Neural cell (in vitro differentiated cells): Measurements from ENCODE around the gene B3GAT2. TPM values are rescaled to one million over a fixed set of nuclear protein-coding genes. Genes with fewer than 3 reads are reported as not detected.

Experiments used
- H2AFZ ChIP-seq: fragments of 200-600, 300-800 bp; sonication (generic), shearing (Covaris generic); 2 replicates; pipeline ENCODE4 v1.6.0; 2014; ENCODE audit warnings: low read depth, mild to moderate bottlenecking, antibody characterized with exemption, low read length, moderate library complexity
- H3F3A ChIP-seq: fragments of 200-600 bp; shearing (Covaris generic); 2 replicates; pipeline ENCODE4 v1.6.1; 2016; ENCODE audit warnings: mild to moderate bottlenecking, moderate library complexity, mixed read lengths, antibody characterized with exemption, low read length; ENCODE audit not compliant: insufficient read depth, poor library complexity, severe bottlenecking
- H3K27ac ChIP-seq: fragments of 200-600, 300-800 bp; sonication (generic), shearing (Covaris generic); 2 replicates; pipeline ENCODE4 v1.5.1; 2014; ENCODE audit warnings: mild to moderate bottlenecking, low read length, moderate library complexity
- H3K27me3 ChIP-seq: fragments of 300-800, 200-600 bp; sonication (generic), shearing (Covaris generic); 2 replicates; pipeline ENCODE4 v1.6.0; 2014; ENCODE audit warnings: mild to moderate bottlenecking, low read depth, low read length, moderate library complexity; ENCODE audit not compliant: insufficient read depth
- H3K36me3 ChIP-seq: fragments of 300-800, 200-600 bp; sonication (generic), shearing (Covaris generic); 2 replicates; pipeline ENCODE4 v1.5.1; 2014; ENCODE audit warnings: mild to moderate bottlenecking, antibody characterized with exemption, low read length, moderate library complexity; ENCODE audit not compliant: insufficient read depth
- H3K4me2 ChIP-seq: fragments of 300-800, 200-600 bp; sonication (generic), shearing (Covaris generic); 2 replicates; pipeline ENCODE4 v1.6.0; 2014; ENCODE audit warnings: mild to moderate bottlenecking, low read length
- H3K4me3 ChIP-seq: fragments of 300-800, 200-600 bp; sonication (generic), shearing (Covaris generic); 2 replicates; pipeline ENCODE4 v1.5.1; 2014; ENCODE audit warnings: mild to moderate bottlenecking, low read length, moderate library complexity
- H3K79me2 ChIP-seq: fragments of 200-600 bp; shearing (Covaris generic); replicated peaks from 2 replicates; pipeline ENCODE4 v1.6.0; 2014; ENCODE audit warnings: mild to moderate bottlenecking, low read length, moderate library complexity; ENCODE audit not compliant: insufficient read depth
- H3K9ac ChIP-seq: fragments of 300-800, 200-600 bp; sonication (generic), shearing (Covaris generic); 2 replicates; pipeline ENCODE4 v1.6.1; 2016; ENCODE audit warnings: mild to moderate bottlenecking, low read length, mixed read lengths
- H3K9me2 ChIP-seq: fragments of 200-600 bp; shearing (Covaris generic); 2 replicates; pipeline ENCODE4 v1.6.1; 2016; ENCODE audit warnings: mild to moderate bottlenecking, low read length, mixed read lengths; ENCODE audit not compliant: insufficient read depth
- H3K9me3 ChIP-seq: fragments of 200-600, 300-800 bp; sonication (generic), shearing (Covaris generic); 2 replicates; pipeline ENCODE4 v1.6.1; 2016; ENCODE audit warnings: mild to moderate bottlenecking, mixed run types, low read length, moderate library complexity, mixed read lengths
- H4K20me1 ChIP-seq: fragments of 200-600 bp; shearing (Covaris generic); 2 replicates; pipeline ENCODE4 v1.6.1; 2016; ENCODE audit warnings: mild to moderate bottlenecking, mixed run types; ENCODE audit not compliant: insufficient read depth
- CTCF ChIP-seq: fragments of 450-650 bp; IDR thresholded peaks from 2 replicates; pipeline ENCODE4 v1.5.1; 2014; ENCODE audit warnings: antibody characterized with exemption, mild to moderate bottlenecking, moderate library complexity; ENCODE audit not compliant: poor library complexity, severe bottlenecking
- EP300 ChIP-seq: fragments of 450-650 bp; conservative IDR thresholded peaks from 2 replicates; pipeline ENCODE4 v1.6.1; 2014; ENCODE audit warnings: antibody characterized with exemption, mild to moderate bottlenecking, moderate library complexity; ENCODE audit not compliant: poor library complexity, severe bottlenecking
- EZH2 ChIP-seq: fragments of 200-600, 300-800 bp; shearing (Covaris generic), sonication (generic); IDR thresholded peaks from 2 replicates; pipeline ENCODE4 v1.6.1; 2014; ENCODE audit warnings: antibody characterized with exemption, low read length, borderline replicate concordance, mild to moderate bottlenecking; ENCODE audit not compliant: insufficient read depth, poor library complexity, severe bottlenecking
- MXI1 ChIP-seq: fragments of 450-650 bp; conservative IDR thresholded peaks from 2 replicates; pipeline ENCODE4 v1.6.1; 2014; ENCODE audit warnings: antibody characterized with exemption, mild to moderate bottlenecking; ENCODE audit not compliant: poor library complexity, severe bottlenecking
- POLR2AphosphoS5 ChIP-seq: IDR thresholded peaks from 2 replicates; pipeline ENCODE4 v1.6.1; 2012
- RAD21 ChIP-seq: fragments of 450-650 bp; conservative IDR thresholded peaks from 2 replicates; pipeline ENCODE4 v1.6.1; 2014; ENCODE audit warnings: antibody characterized with exemption, mild to moderate bottlenecking, moderate library complexity
- SMC3 ChIP-seq: fragments of 450-650 bp; conservative IDR thresholded peaks from 2 replicates; pipeline ENCODE4 v1.6.1; 2014; ENCODE audit warnings: antibody characterized with exemption, mild to moderate bottlenecking, moderate library complexity; ENCODE audit not compliant: poor library complexity
- TAF1 ChIP-seq: IDR thresholded peaks from 2 replicates; pipeline ENCODE4 v1.6.1; 2012; ENCODE audit warnings: low read depth
- polyA plus RNA-seq: library from polyadenylated mRNA; depleted of rRNA; stranded (reverse); fragments of >200 nt; gene quantifications from 2 replicates; pipeline ENCODE4 v1.2.3, GENCODE V29; 2014
- TF ChIP-seq, protein P1 (sequence below): IDR thresholded peaks from 2 replicates; pipeline ENCODE4 v1.6.1; 2012; ENCODE audit warnings: borderline replicate concordance

The B3GAT2 gene
- polyA plus RNA-seq, 1 donor from 2014 or later = 5.6 TPM

- H3K36me3 ChIP-seq = no peaks in the 10 kb centered on the region
- no peaks in the 10 kb centered on the region for H3K27me3 ChIP-seq
- no peaks in the 10 kb centered on the region for H3K79me2 ChIP-seq
- H3K4me2 ChIP-seq = no peak overlapping the region
- no peak overlapping the region for H3K9ac ChIP-seq
- no peak overlapping the region for H3K27ac ChIP-seq
- no peak overlapping the region for H2AFZ ChIP-seq
- H3K9me3 ChIP-seq = no peaks in the 10 kb centered on the region
- no peaks in the 10 kb centered on the region for H3F3A ChIP-seq
- no peaks in the 10 kb centered on the region for H3K9me2 ChIP-seq
- no peak overlapping the region for H3K4me3 ChIP-seq
- no peak for TF ChIP-seq TAF1
- no peak for TF ChIP-seq POLR2AphosphoS5
- no peak for TF ChIP-seq EP300
- no peak for TF ChIP-seq EZH2
- TF ChIP-seq MXI1 = no peak
- no peak for TF ChIP-seq CTCF
- TF ChIP-seq, protein P1, sequence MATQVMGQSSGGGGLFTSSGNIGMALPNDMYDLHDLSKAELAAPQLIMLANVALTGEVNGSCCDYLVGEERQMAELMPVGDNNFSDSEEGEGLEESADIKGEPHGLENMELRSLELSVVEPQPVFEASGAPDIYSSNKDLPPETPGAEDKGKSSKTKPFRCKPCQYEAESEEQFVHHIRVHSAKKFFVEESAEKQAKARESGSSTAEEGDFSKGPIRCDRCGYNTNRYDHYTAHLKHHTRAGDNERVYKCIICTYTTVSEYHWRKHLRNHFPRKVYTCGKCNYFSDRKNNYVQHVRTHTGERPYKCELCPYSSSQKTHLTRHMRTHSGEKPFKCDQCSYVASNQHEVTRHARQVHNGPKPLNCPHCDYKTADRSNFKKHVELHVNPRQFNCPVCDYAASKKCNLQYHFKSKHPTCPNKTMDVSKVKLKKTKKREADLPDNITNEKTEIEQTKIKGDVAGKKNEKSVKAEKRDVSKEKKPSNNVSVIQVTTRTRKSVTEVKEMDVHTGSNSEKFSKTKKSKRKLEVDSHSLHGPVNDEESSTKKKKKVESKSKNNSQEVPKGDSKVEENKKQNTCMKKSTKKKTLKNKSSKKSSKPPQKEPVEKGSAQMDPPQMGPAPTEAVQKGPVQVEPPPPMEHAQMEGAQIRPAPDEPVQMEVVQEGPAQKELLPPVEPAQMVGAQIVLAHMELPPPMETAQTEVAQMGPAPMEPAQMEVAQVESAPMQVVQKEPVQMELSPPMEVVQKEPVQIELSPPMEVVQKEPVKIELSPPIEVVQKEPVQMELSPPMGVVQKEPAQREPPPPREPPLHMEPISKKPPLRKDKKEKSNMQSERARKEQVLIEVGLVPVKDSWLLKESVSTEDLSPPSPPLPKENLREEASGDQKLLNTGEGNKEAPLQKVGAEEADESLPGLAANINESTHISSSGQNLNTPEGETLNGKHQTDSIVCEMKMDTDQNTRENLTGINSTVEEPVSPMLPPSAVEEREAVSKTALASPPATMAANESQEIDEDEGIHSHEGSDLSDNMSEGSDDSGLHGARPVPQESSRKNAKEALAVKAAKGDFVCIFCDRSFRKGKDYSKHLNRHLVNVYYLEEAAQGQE = no peak
- TF ChIP-seq RAD21 = no peak
- no peak for TF ChIP-seq SMC3
- H4K20me1 ChIP-seq = no peaks in the 10 kb centered on the region
Measured at GRCh38 chr6:70823651-70824050, 133.2 kb downstream of the B3GAT2 start.

GRCh38 chr6:70821751-70822150 lies 135.1 kb downstream of the B3GAT2 start:
- Histone ChIP-seq H3K27me3 (no peaks in the 10 kb centered on the region), H3F3A (no peaks in the 10 kb centered on the region), H2AFZ (no peak overlapping the region), H3K9me3 (no peaks in the 10 kb centered on the region), H3K9me2 (no peaks in the 10 kb centered on the region), H3K4me3 (no peak overlapping the region), H3K79me2 (no peaks in the 10 kb centered on the region), H4K20me1 (no peaks in the 10 kb centered on the region), H3K36me3 (no peaks in the 10 kb centered on the region), H3K27ac (no peak overlapping the region), H3K9ac (no peak overlapping the region), H3K4me2 (no peak overlapping the region)
- TF ChIP-seq EZH2 = no peak
- TF ChIP-seq RAD21 = no peak
- TF ChIP-seq EP300 = no peak
- TF ChIP-seq SMC3 = no peak

- Histone ChIP-seq H3K9me2 (no peaks in the 10 kb centered on the region), H3K9ac (no peak overlapping the region), H3K4me3 (no peak overlapping the region), H2AFZ (no peak overlapping the region), H3K27me3 (no peaks in the 10 kb centered on the region), H3K36me3 (no peaks in the 10 kb centered on the region), H3K9me3 (no peaks in the 10 kb centered on the region), H3F3A (no peaks in the 10 kb centered on the region), H3K27ac (no peak overlapping the region), H3K4me2 (no peak overlapping the region), H3K79me2 (no peaks in the 10 kb centered on the region), H4K20me1 (no peaks in the 10 kb centered on the region)
- TF ChIP-seq SMC3 (no peak), RAD21 (no peak), CTCF (no peak), POLR2AphosphoS5 (no peak), EP300 (no peak), MXI1 (no peak), EZH2 (no peak), TAF1 (no peak)
- TF ChIP-seq, protein P1 = no peak
Measured at GRCh38 chr6:70820778-70821177, 136.1 kb downstream of the B3GAT2 start.
